Right forelimb (tissue), 1 donor: ENCODE data around the gene ZNF839.
"Not testable (repeated sequence)": the region's sequence is repeated elsewhere in the genome, so short reads cannot be mapped to it uniquely, and the experiment has no call there.

Source experiments
- DNase-seq: peaks from one replicate; pipeline ENCODE4 v3.0.0-alpha.2; 2018

ZNF839 gene

DNA sequence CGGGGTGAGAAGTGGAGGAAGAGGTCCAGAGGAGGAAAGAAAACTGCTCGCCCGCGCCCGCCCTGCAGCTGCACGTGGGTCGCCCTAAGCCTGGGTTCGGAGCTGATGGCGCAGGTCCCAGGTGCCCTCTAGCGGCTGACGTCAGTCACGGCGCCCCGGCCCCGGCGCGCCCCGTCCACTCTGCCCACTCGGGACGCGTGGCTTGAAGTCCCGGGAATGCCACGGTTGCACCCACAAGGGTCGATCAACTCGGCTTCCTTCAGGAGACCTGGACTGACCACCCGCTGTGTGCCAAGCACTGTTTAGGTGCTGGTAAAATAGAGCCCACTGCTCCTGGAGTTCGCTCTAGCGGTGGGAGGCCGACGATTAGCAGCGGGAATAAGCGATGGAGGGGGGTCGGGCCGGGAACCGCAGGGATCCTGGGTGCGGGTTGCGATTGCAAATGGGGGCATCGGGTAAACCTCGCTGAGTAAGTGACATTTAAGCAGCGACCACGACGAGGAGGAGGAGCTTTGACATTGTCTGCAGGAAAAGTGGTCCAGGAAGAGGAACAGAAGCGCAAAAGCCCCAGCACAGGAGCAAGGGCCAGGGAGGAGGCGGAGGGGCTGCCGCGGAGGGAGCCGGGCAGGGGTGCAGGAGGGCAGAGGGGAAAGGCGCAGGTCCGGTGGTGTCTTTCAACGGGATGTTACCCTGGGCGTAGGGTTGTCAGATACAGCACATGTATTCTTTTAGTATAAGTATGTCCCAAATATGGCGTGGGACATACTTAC is 5.1 kb upstream of the ZNF839 start:
- DNase-seq, result peak; percentile 91

DNA sequence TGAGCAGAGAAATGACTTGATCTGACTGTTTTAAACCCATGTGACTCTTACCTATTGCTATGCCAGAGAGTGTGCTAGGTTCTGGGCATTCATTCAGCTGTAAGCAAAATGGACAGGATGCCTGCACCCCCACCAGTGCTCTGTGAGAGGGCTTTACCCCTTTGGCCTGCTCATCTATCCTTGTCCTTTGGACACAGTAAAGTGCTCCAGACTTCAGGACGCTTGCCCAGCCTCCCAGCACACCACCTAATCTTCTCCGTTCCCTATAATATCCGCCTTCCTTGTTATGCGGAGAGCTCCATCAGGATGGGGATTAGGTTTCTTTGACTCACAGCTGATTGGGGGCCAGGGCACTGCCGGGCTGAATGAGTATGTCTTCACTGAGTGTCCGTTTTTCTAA is 4.4 kb upstream of the ZNF839 start:
- DNase-seq, result no peak

DNA sequence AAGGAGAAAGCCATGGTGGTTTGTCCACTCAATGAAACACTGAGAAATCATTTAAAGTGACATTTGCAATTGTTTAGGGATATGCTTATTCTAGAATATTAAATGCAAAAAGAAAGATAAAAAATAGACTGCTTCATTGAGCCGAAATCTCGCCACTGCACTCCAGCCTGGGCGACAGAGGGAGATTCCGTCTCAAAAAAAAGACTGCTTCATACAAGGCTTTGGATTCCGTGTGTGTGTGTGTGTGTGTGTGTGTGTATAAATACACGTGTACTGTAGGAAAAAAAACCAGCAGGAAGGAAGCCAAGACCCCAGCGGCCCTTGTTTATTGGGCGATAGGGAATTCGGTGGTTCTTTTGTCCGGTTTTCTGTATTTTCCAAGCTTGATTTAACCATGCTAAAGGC is 3.2 kb upstream of the ZNF839 start:
- no peak for DNase-seq

DNA sequence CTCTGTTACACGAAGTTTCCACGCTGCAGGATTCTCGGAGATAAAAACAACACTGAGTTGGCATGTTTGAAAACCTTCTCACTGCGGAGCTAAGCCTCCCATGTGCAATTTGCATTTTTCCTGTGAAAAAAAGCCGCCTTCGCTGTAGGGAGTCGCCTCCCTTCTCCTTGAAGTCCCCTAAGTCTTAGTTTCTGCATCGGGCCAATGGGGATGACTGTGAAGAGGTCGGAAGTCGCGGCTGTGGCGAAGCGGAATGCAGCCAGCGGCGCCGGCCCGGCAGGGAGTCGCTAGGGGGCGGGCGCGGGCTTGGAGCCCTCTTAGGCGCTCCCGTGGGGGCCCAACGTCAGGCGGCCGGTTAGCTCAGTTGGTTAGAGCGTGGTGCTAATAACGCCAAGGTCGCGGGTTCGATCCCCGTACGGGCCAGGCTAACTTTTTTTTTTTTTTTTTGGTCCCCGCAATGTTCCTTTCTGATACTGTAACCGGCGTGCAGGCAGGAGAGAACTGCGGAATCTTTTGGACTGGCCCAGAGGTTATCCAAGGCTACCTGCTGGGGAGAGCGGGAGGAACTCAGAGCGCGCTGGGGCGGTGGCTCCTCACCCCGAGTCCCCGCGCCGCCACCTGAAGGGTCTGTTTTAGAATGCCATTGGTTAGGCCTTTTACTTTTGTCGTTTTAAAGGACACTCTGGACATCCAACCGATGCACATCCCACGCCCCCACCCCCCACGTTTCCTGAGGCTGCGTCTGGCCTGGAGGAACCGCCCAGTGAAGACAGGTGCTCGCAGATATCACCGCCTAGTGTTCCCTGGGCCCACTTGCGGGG is 2.6 kb upstream of the ZNF839 start:
- DNase-seq, result peak; percentile 99

DNA sequence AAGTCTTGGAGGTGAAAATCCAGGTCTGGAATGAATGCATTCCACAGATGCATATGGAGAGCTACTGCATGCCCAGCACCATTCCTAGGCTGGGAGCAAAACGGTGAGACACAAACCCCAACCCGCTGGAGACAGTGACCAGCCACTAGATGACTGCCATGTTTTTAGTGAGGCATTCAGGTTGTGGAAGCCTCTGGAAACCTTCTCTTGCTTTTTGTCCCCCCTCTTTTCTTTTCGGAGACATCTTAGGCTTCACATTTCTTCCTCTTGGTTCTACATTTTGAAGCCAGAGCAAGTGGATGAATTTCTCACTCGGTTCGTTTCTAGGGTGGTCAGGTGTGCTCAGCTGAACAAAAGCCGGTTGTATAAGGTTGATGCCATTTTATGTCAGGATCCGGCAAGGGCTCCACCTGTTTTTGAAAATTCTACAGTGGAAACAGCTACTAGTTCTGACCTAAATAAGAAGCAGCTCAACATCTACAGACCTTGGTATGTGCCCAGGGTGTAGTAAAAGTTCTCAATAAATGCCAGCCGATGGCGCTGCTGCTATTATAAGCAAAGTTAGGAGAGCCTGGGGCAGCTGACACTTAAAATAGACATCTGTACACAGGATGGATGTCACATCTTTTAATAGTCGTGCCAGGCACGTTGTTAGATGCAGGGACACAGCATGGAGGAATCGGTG is 1.8 kb upstream of the ZNF839 start:
- no peak for DNase-seq

DNA sequence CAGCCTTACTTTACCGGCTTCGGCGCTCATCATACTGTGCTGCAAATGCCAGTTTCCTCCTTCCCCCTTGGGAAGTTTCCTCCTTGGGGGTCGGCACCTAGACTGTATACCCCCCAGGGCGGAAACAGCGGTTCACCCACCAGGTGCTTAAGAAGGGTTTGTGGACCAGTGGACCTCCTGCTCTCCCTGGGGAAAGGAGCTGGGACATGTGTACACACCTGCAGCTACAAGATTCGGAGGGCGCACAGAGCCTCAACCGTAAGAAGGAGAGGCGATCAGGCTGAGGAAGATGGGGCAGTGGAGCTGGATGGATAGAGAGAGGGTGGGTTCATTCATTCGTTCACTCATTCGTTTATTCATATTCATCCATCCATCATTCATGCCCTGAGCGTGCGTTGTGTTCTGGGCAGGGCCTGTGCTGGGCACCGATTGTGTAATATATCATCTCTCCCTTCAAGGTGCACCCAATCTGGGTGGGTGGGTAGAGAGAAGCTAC is 717 bp upstream of the ZNF839 start:
- peak; percentile 54 for DNase-seq

DNA sequence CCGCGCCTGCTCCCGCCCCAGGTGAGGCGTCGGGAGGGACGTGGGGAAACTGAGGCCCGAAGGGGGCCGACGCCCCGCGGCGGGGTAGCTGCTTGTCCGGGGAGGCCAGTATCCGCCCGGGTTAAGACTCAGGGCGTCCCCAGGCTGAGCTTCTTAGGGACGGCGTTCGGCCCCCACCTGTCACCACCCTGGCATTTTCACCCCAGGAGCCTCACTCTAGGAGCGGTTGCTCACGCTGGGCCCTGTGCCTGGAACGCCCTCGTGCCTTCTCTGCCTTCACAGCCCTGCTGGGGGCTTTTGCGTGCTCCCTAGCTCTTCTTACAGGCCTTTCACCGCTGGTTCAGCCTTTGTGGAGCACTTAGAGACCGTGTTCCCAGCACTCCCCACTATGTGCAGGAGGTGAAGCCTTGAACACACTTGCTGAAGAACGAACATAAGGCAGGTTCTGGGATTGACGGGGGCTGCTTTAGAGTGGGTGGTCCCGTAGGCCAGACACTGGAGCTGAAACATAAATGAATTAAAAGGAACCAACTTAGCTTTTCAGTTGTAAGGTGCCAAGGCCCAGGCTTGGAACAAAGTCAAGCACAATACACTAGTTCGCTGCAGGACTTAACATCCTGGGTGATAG is 601 bp downstream of the ZNF839 start:
- DNase-seq, result peak; percentile 63

DNA sequence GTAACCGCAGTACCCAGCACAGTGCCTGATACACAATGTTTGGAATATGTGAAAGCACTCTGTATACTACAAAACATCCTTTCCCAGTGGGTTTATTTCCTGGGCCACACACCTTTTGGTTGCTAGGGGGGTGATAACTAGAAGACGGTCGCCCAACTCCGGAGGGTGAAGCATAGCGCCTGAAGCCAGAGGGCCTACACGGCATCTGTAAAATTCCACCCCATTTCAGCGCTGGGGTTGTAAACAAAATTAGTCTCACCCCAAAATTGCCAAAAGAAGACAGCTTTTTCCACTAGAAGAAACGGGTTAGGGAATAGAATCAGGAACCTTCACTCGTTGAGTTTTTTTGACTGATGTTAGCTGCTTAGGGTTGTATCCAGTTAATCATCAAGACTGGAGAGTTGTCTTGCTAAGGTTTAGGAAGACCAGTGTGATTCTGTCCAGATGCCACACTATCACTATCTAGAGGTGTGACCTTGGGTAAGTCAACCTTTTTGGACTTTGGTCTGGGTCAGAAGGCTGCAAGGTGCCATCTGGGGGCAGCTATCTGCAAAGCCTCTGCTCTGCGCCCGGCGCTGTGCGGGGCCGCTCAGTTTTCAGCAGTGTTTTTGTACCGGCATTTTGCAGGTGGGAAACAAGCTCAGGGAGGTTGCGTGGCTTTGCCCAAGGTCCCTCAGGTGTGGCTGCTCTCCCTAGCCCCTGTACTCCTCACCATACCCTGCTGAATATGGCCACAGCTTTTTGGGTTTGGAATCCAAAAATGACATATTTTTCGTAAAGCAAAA is 1.3 kb downstream of the ZNF839 start:
- DNase-seq, result no peak

DNA sequence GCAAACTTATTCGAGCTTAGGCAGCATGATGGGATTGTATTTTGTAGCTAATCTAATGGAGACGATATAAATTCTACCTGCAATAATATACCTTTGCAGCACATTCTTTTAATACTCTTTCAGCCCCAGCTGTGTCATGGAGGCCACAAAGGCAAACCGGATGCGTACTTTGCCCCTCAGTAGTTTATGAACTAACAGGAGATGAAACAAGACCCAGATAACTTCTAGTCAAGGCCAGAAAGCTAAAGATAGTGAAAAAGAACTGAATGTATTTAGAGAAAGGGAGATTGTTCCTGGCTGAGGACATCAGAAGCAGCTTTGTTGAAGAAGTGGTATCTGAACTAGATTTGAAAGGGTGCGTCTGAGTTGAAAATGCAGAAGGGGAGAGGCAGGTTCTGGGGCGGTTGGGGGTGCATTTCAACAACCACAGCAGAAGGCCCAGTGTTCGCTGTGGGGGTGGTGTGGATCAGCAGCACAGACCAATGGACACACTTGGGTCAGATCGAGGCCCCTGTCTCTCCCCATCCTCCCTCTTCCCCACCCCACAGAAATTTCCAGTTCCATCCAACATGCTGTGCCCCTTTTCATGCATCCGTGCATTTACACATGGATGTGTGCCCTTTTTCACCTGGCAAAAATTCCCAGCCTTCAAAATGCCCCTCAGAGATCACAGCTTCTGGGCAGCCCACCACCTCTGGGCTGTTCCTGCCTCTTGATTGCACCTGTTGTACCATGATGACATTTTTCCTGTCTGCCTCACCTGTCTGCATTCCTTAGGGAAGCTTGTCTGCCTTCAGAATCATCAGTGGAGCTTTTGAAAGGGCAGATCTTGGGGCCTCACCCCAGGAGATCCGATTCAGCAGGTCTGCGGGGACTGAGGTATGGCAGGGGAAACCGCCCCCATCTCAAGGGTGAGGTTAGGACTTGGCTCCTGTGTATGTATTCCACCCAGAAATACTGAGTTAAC is 2.2 kb downstream of the ZNF839 start:
- no peak for DNase-seq

DNA sequence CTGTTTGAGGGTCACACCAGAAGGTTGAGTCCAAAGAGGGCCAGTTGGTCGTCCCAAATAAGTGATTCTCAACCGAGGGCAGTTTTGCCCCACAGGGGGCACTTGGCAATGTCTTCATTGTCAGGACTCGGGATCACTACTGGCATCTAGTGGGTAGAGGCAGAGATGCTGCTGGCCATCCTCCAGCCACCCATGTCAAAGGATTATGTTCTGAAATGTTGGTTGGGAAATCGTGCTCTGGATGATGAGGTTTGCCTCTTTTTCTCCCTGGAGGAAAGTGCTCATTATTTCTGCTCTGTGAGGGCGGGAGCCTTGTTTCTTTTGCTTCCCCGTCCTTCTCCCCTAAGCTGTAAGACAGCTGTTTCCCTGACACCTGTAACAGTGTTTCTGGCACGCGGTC is 3.6 kb downstream of the ZNF839 start:
- peak; percentile 52 for DNase-seq

DNA sequence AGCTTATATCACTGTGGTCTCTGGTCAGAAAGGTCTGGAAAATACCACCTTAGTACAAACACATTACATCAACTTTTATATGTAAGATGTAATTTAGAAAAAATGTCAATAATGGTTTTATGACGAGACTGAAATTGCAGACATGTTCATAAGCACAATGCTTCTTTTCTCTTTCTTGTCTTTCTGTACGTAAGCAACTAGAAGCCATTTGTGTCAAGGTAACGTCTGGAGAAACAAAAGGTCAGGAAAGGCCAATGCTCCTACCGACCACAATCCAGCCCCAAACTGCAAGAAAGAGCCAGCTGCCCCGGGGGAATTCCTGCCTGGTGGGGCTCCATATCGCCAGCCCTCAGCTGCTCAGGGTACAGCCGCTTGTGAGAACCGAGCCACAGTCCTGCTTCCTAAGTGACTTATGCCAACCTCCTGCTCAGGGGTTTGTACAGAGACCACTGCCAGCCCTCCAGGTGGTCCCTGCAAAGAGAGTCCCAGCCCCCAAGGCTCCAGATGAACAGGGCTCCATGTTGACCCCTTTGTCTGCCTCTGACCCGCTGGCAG is 6.3 kb downstream of the ZNF839 start:
- DNase-seq, result no peak

DNA sequence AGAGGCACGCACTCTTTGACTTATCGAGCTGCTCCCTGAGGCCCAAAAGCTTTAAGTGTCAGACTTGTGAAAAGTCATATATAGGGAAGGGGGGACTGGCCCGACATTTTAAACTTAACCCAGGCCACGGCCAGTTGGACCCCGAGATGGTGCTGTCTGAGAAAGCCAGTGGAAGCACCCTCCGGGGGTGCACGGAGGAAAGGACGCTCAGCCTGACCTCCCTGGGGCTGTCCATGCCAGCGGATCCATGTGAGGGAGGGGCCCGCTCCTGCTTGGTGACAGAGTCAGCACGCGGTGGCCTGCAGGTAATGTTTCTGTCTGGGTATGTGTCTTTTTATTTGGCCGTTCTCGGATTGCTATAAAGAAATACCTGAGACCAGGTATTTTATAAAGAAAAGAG is 7.0 kb downstream of the ZNF839 start:
- DNase-seq, result no peak

DNA sequence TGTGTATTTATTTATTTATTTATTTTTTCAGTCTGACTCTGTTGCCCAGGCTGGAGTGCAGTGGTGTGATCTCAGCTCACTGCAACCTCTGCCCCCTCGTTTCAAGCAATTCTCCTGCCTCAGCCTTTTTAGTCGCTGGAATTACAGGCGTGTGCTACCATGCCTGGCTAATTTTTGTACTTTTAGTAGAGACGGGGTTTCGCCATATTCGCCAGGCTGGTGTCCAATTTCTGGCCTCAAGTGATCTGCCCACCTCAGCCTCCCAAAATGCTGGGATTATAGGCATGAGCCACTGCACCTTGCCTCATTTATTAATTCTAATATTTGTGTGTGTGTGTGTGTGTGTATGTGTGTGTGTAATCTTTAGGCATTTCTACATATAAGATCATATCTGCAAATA is 9.8 kb downstream of the ZNF839 start:
- DNase-seq, result not testable (repeated sequence)

DNA sequence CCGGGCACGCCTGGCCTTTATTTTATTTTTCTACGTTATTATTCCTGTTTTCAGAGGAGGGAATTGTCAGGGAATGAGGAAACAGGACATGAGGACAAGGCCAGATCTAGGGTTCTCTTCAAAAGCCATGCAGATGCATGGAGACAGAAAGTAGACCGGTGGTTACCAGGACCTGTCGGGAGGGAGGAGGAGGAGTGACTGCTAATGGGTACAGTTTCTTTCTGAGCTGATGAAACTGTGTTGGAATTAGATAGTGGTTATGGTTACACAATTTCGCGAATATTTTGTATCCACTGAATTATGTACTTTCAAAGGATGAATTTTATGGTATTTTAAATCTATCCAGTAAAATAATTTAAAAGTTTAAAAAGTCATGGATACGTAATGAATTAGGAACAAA is 11.3 kb downstream of the ZNF839 start:
- DNase-seq, result no peak

DNA sequence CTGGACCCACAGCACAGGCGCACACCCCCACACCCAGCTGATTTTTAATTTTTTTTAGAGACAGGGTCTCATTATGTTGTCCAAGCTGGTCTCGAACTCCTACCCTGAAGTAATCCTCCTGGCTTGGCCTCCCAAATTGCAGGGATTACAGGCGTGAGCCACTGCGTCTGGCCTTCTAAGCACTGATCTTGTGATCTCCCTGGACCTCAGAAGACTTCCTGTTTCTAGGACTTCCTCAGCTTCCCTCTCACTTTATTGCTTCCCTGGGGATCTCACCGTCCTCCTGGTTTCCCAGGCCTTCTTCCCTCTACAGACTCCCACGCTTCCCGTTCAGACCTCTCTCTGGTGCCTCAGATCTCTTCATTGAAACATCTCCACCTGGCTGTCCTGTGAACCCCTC is 13.8 kb downstream of the ZNF839 start:
- no peak for DNase-seq

DNA sequence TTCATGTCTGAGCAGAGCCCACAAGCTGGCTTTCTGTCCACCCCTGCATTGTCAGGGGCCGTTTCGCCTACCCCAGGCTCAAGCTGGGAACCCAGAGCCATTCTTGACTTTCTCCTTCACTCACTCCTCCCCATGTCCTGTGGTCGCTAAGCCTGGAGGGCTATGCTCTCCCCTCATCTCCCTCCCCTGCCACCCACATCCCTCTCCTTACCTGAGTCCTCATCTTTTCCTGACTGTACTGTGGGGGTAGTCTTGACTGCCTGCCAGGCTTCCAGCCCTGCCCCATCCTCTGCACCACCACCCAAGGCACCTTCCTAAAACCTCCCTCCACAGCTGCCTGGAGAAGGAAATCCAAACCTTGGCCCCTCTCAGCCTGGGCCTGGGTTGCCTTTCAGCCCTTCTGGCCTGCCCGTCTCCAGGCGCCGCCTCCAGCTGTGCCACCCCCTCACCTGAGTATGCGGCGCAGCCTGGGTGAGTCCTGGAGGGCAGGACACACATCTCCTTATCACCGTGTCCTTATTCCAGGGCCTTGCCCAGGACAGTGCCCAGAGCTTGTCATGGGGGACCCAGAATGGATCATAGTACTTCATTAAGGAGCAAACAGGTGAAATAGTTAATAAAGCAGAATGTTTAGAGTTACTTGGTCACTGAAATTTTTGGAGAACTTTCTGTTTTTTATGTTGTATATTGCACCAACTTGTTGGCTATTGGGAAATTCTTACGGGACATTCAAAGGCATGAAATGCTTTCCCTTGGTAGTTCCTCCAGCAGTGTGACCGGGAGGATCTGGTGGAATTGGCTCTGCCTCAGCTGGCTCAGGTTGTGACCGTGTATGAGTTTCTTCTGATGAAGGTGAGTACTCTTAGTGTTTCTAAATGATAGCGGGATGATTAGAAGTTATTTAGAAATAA is 14.5 kb downstream of the ZNF839 start:
- DNase-seq, result no peak

DNA sequence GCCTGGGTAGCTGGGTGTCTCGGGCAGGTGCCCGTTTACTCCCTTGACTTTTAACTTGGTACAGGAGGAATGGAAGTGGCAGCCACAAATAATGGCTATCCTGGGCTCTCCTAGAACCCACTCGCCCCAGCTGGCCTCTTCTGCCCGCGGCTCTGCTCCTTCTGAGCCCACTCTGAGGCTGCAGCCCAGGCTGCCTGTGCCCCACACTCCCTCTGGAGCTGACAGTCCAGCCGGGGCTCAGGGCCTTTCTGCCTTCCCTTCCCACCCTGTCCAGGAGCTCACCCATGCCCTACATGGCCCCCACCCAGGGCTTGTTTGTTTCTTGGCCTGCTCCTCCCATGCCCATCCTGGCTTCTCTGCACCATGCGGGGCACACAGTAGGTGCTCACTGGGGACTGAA is 15.6 kb downstream of the ZNF839 start:
- DNase-seq, result no peak

DNA sequence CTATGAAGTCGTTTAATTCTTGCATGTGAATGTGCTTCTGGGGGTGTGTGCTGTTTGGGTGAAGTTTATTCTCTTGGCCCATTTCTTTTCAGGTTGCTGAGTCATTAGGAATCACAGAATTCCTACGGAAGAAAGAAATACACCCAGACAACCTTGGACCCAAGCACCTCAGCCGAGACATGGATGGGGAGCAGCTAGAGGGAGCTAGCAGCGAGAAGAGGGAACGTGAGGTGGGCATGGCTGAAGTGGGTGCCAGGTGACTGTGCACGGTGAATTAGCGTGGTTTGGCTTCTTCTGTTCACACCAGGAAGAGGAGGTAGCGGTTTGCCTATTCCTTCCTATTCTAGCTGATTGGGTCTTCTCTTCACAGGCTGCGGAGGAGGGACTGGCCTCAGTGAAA is 19.2 kb downstream of the ZNF839 start:
- no peak for DNase-seq

DNA sequence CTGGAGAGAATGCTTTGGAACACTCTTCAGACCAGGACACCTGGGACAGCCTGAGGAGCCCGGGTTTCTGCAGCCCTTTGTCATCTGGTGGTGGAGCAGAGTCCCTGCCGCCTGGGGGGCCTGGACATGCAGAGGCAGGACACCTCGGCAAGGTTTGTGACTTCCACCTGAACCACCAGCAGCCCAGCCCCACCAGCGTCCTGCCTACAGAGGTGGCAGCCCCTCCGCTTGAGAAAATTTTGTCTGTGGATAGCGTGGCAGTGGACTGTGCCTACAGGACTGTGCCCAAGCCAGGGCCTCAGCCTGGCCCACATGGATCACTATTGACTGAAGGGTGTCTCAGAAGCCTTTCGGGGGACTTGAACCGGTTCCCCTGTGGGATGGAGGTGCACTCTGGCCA is 22.0 kb downstream of the ZNF839 start:
- no peak for DNase-seq

DNA sequence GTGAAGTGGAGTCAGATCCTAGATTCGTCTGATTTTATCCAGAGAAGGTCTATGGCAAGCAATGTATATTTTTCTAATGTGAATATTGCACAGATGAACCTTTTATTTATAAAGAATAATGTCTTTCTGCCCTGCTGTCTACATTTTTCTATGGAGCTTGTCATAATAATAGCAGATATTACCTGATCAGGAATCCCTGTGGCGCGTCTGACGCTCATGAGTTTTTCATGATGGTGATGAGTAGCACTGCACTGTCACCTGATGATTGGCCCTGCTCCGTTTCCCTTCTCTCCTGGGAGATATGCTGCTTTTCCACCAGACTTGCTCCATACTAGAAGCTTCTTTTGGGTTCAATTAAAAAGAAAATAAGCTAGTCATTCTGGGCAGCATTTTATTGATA is 22.7 kb downstream of the ZNF839 start:
- DNase-seq, result no peak
